Muscle layer of duodenum (tissue), 2 donors: ENCODE measurements around the gene PSTPIP2.

Experiments
- H3K27ac ChIP-seq: one replicate; pipeline ENCODE4 v1.7.0; 2013; ENCODE audit warnings: mild to moderate bottlenecking, low read length
- H3K27me3 ChIP-seq: one replicate; pipeline ENCODE4 v1.7.0; 2013; ENCODE audit warnings: low read depth, mild to moderate bottlenecking, control low read depth, low read length
- H3K36me3 ChIP-seq, 2 donors: one replicate each; pipeline ENCODE4 v1.7.0; 2013; ENCODE audit warnings: low read length in 2 of 2, control low read depth in 1 of 2, mild to moderate bottlenecking in 1 of 2; ENCODE audit not compliant: insufficient read depth in 2 of 2, control insufficient read depth in 1 of 2
- H3K4me1 ChIP-seq, 2 donors: one replicate each; pipeline ENCODE4 v1.7.0; 2013; ENCODE audit warnings: low read length in 2 of 2, mild to moderate bottlenecking in 2 of 2, control low read depth in 1 of 2, moderate library complexity in 1 of 2; ENCODE audit not compliant: insufficient read depth in 2 of 2, control insufficient read depth in 1 of 2
- H3K4me3 ChIP-seq, 2 donors: one replicate each; pipeline ENCODE4 v1.7.0; 2013; ENCODE audit warnings: low read length in 2 of 2, low read depth in 1 of 2, mild to moderate bottlenecking in 1 of 2
- H3K9me3 ChIP-seq, 2 donors: one replicate each; pipeline ENCODE4 v1.7.0; 2013; ENCODE audit warnings: low read length in 2 of 2, control low read depth in 1 of 2, mild to moderate bottlenecking in 1 of 2; ENCODE audit not compliant: control insufficient read depth in 1 of 2
- donor health status: healthy.

PSTPIP2 gene

GRCh38 chr18:45951016-45951714 lies 120.9 kb downstream of the PSTPIP2 start:
- Histone ChIP-seq H3K27ac (no peak overlapping the region), H3K27me3 (no peaks in the 10 kb centered on the region), H3K4me3 (no peak overlapping the region), H3K9me3 (no peaks in the 10 kb centered on the region), H3K4me1 (no peaks in the 10 kb centered on the region), H3K36me3 (peaks cover 69 to 80% of the 10 kb centered on the region in 2 donors)

GRCh38 chr18:45945669-45946068 lies 126.4 kb downstream of the PSTPIP2 start:
- Histone ChIP-seq H3K4me1 (no peaks in the 10 kb centered on the region), H3K27ac (no peak overlapping the region), H3K9me3 (no peaks in the 10 kb centered on the region), H3K36me3 (peaks cover 67 to 83% of the 10 kb centered on the region in 2 donors), H3K27me3 (no peaks in the 10 kb centered on the region), H3K4me3 (no peak overlapping the region)

- H3K4me3 ChIP-seq, result no peak overlapping the region
- peaks cover 53 to 87% of the 10 kb centered on the region in 2 donors for H3K36me3 ChIP-seq
- H3K27me3 ChIP-seq, result no peaks in the 10 kb centered on the region
- H3K9me3 ChIP-seq, result no peaks in the 10 kb centered on the region
- no peak overlapping the region for H3K27ac ChIP-seq
- H3K4me1 ChIP-seq, result no peaks in the 10 kb centered on the region
These were observed 131.3 kb downstream of the PSTPIP2 start for GRCh38 chr18:45940724-45941123.

GRCh38 chr18:45939236-45939635 lies 132.8 kb downstream of the PSTPIP2 start:
- Histone ChIP-seq H3K9me3 (no peaks in the 10 kb centered on the region), H3K4me1 (no peaks in the 10 kb centered on the region), H3K27ac (no peak overlapping the region), H3K4me3 (no peak overlapping the region), H3K36me3 (peaks cover 42 to 82% of the 10 kb centered on the region in 2 donors), H3K27me3 (no peaks in the 10 kb centered on the region)

GRCh38 chr18:45938488-45938935 lies 133.5 kb downstream of the PSTPIP2 start:
- H3K9me3 ChIP-seq, result no peaks in the 10 kb centered on the region
- H3K4me3 ChIP-seq, result no peak overlapping the region
- H3K4me1 ChIP-seq, result no peaks in the 10 kb centered on the region
- H3K36me3 ChIP-seq, result peaks cover 42 to 75% of the 10 kb centered on the region in 2 donors
- no peak overlapping the region for H3K27ac ChIP-seq
- H3K27me3 ChIP-seq, result no peaks in the 10 kb centered on the region

GRCh38 chr18:45935591-45936335 lies 136.3 kb downstream of the PSTPIP2 start:
- Histone ChIP-seq H3K36me3 (peaks cover 33 to 59% of the 10 kb centered on the region in 2 donors), H3K27ac (no peak overlapping the region), H3K27me3 (no peaks in the 10 kb centered on the region), H3K4me1 (no peaks in the 10 kb centered on the region), H3K9me3 (no peaks in the 10 kb centered on the region), H3K4me3 (no peak overlapping the region)
